COR-L47 (cell line): ENCODE measurements around the gene DMAP1.

Experiments
- DNase-seq: peaks from one replicate; lab custom pipeline; 2025; lab: John Stamatoyannopoulos, UW

Gene DMAP1

DNA sequence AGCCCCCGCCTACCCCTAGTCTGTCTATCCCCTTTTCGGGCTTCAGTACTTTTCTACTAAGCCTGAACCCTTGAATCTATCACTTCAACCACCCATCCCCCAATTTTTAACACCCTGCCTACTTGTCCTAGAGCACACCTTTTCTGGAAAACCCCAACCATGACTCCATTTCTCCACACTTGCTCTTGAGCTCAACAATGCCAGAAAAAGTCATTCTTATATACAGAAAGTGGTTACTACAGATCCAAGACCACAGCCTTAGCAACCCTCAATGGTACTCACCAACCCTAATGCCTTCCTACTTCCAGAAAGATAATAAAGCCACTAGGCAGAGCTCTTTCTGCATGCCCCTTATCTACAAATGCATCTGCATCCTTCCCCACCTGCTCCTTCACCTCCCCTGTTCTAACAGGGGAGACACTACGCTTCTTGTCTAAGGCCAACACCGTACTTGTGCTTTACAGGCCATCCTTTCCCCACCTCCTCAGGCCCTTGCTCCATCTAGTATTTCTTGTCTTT, 41.2 kb downstream of the DMAP1 start:
- DNase-seq, result no peak

DNA sequence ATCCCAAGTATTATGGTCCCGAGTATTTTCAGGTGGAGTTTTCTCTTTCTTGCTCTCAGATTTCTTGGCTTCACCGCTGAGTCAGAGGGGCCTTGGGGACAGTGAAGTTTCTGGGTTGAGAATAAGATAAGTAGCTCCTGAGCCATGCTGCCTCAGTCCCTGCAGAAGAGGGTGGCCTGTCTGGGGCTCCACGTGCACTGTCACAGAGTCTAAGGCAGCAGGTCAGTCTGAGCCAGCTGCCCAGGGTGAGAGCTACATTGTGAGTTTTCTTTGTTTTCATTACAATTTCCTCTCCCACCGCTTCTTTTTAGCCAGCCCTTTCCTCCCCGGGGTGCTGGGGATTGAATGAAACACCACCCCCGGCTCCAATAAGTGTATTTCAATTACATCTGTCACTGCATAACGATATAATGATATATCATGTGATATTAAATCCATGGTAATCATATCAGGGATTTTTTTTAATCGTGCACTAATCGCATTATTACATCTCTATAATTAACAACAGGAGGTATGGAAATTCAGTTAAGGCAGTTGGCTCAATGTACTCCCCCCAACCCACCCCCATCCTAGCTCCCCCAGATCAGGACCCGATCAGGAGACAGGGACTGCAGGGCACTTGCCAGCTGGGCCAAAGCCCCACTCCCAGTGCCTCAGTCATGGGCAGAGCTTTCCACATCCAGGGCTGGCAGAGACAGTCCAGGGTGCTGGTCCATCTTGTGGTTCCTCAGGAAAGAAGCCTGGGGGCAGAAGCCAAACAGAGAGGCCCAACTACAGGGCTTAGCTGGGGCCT, 43.7 kb downstream of the DMAP1 start:
- peak; percentile 14 for DNase-seq

DNA sequence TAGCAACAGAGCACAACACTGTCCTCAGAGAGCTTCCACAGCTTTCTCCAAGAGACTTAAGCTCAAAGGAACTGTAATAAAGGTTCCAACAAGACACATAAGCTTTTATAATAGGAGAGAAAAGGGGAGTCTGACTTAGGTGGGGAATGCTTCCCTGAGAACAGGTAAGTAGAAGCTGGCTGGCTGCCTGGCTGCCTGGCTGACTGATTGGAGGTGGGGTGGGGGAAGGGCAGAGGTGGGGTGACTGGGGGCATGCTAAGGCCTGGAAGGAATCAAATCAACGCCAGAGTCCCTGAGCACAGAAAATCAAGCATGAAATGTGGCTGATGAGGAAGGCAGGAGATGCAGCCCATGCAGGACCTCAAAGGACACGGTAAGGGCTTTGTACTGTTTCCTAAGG, 45.8 kb downstream of the DMAP1 start:
- no peak for DNase-seq

DNA sequence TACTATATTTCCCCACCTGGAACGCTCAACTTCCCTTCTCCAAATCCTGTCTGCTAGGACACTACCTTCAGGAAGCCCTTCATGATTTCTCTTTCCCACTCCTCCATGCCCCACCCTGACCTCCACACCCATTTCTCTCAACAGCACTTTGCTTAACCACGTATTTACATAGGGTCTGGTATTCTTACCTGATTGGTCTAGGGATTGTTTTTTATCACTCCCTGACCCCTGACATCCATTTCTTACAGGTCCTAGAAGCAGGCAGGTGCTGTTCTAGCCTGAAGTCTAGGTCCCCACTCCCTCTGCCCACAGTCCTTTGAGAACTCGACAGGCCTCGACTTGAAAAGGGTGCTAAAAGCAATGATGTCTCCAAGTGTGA, 47.5 kb downstream of the DMAP1 start:
- no peak for DNase-seq

DNA sequence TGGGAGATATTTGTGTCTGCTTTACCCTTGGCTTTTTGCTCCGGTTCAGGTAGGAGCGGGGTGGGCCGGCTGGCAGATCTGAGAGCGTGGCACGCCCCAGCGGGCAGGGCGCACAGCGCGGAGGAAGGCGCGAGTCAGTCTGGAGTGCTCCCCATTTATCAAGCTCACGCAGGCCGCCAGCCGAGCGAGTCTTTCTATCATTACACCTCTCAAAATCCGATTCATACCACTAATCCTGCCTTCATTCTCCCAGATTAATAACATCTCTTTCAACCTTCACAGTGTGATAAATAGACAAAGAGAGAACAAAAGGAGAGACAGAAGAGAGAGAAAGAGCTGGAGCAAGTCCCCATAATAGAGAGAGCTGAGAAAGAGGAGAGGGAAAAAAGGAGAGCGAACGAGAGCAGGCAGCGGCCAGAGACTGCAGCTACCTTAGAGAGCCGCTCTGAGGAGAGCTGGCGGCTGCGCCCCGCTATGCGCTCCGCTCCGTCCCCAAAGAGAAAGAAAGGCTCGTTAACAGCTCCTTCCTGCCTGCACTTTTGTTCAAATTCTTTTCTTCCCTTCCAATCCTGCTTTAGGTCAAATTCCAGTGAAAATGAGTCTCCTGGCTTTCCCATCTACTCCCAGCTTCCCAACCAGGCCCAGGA, 48.0 kb downstream of the DMAP1 start:
- DNase-seq, result no peak

DNA sequence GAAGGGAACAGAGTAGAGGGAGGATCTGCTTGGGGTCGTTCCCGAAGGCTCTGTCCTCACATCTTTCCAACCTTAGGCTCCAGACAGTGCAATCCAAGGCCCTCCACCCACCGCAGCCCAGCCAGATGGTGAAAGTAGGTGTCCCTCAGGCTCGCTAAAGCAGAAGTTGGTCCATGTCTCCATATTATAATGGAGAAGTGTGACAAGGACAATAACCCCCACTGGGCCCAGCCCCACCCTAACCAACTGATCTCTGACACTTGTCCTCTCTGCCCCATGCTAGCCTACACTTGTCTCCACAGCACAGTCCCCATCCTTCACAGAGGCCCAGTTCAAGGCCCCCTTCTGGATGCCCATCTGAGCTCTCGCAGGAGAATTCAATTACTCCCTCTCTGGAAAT, 48.7 kb downstream of the DMAP1 start:
- DNase-seq, result no peak

DNA sequence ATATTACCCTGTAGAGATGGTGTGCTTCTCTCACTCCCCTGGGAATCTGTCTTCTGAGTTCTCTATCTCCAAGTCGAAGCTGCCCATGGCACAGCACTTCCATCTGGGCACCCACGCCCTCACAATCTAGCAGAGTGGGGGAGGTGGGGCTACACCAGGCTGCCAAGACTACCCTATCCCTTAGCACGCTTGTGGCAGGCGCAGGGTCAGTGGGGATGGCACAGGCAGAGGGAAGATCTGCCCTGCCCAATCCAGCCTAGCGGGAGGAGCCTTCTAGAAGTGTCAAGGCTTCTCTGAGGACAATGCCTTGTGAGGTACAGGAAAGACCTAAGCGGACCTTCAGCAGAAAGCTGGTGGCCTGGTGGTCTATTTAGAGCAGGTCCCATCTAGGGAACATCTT, 49.1 kb downstream of the DMAP1 start:
- no peak for DNase-seq

DNA sequence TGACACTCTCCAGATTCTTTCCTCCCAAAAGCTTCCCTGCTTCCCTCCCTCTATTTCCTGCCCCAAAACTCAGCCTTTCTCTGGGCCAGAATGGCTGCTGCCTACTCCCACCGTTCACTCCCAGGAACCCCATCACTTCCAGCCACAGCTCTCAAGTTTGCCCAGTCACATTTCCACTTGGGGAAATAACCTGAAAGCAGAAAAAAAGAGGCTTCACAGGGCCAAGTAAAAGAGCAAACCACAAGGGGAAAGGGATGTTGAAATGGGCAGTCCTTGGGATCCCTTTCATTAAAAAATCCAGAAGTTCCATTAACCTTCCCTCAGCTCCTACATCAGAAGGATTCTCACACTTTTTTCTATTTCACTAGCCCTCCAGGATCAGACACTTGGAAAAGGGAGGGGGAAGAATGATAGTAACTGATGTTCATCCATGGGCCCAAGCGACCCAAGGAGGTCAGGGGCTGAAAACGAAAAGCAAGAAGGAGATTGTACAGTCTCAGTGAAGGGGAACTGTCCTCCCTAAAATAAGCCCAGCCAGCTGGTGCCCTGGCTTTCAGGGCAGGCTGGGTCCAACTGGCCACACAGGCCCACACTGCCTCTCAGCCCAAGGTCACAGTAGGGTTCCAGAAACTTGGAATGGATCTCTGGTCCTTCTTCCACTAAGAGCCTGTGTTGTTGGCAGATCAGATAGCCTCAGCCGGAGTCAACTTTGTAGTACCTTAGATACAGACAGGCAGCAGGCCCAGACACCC, 49.7 kb downstream of the DMAP1 start:
- DNase-seq, result no peak

DNA sequence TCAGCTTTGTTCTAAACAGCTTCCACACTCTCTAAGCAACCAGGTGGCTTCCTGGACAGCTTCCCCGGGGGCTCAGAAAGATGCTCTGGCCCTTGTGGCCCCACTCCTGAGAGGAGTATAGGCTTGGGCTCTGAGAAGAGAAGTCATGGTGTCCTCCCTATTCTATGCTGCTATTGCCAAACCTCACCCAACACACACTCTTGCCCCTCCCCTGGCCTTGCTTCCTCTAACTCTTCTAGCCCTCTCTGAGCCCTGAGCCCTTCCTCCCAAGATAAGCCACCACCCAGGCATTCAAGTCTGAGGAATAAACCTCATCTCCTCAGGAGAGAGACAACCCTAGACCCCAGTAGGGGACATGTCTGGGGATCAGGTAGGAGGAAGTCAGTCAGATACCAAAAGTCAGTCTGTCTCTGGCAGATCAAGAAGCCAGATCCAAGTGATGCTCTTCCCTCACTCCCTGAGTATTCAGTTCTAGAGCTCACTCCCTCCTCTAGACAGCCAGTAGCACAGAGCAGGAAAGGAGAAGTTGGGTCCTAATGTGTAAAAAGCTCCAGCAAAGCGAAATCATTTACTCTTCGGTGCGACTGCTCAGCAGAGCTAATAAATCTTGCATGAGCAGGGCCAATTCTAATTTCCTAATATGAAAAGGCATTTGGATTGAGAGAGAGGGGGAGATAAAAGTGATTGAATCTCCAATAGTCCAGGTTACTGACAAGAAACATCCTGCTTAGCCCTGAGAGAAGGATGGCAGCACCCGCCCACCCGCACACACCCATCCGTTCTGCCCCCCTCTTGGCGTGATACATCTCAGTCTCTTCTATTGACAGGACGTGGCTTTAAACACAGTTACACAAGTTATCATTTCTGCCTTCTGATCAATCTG, 50.5 kb downstream of the DMAP1 start:
- no peak for DNase-seq

DNA sequence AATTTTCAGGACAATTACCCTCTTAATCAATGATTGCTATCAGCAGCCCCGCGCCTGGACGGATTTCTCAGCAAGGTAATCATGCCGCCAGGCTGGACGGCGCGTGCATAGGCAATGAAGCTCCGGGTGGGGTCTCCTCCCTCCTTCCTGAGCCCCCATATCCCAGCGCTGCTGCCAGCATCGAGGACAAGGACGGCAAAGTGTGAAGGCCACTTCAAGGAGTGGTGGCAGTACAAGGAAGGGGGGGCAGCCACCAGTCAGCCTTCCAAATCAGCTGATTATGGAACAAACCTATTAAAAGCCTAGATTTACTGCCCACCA, 51.1 kb downstream of the DMAP1 start:
- DNase-seq, result no peak

DNA sequence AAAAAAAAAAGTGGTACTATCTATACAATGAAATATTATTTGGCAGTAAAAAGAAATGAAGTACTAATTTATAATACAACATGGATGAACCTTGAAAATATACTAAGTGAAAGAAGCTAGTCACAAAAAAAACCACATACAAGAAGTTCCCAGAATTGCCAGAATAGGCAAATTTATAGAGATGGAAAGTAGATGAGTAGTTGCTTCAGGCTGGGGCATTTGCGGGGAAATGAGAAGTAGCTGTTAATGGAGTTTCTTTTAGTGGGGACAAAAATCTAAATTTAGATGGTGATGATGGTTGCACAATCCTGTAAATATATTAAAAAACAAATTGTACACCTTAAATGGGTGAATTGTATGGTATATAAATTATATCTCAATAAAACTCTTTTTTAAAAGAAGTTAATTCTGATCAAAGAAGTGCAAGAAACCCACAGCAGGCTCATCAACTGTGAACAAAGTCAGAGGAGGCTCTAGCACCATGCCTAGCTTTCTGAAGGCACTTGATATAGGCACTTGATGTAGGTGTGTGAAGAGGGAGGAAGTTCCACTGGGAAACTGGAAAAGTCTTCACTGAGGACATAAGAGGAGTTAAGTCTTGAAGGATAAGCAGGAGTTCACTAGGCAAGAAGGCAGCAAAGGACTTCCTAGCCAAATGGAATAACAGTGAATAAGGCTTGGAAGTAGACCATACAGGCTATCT, 52.5 kb downstream of the DMAP1 start:
- DNase-seq, result no peak

DNA sequence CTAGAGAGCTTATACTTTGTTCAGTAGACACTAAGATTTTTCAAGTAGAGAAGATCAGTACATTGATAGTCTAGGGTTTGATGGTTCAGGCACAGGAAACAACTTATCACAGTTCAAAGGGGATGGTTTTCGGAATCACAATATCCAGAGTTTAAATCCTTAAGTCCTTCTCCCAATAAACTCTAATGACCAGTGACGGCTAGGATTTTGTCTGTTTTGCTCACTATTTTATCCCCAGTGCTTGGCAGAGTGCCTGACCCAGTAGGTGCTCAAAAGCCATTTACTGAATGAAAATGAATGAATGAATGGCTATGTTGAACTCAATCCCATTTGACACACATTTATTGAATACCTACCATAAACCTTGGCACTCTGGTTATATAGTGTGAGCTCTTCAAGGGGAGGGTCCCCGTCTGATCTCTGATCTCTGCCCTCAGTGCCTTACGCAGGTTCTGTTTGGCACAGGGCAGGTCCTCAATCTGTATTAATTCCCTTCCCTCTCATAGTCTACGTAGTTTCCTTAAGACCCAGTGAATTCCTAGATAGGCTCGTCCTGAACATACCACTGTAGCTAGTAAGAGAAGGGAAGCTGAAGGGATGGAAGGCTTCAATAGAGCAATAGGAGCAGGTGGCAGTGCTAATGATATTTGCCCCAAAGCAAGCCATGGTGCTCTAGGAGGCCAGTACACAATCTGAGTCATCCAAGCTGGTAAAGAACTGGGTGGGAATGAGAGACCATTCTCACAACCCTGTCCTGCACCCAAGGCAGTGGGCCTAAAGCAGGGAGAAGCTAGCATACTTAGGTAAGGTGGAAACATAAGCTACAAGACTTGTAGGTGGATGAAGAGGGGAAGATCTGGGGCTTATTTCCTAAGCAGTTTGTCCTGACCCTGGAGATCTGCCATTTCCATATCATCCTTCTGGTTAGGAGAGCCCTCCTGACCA, 53.4 kb downstream of the DMAP1 start:
- no peak for DNase-seq

DNA sequence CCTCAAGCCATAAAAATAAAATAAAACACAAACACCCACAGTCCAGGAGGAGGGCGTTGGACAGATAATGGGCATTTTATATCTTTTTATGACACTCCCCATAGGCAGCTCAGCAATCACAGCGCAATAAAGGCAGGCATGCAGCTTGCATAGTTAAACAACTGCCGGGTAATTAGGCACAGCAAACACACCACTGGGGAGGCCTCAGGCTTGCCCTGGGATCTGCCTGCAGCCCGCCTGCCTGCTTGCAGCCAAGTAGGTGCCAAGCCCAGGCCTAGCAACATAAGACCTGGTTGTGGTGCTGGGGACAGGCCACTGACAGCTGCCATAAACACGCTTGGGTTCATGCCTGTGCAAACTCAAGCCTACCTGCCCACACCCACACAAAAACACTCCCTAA, 54.2 kb downstream of the DMAP1 start:
- DNase-seq, result peak; percentile 78

DNA sequence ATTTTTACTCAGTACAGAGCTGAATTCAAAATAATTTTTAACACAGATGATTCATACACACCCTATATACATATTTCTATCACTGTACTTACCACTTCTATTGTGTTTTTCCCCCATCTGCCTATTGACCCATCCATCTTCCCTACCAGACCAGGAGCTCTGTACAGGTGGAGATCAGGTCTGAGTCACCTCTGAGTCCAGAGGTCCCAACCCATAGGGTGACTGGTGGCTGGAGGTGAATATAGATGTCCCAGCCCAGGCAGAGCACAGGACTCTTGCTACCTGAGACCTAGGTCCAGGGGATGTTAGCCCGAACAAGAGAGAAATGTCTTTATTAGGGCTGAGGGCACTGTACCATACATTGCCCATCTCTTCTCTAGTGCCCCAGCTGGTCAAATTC, 54.8 kb downstream of the DMAP1 start:
- DNase-seq, result no peak
